HG02938 (cell line): ENCODE data around the gene ANXA3.
"Not testable (repeated sequence)": the region's sequence is repeated elsewhere in the genome, so short reads cannot be mapped to it uniquely, and the experiment has no call there.

Experiments used
- ATAC-seq: cut with Tn5 transposase; IDR thresholded peaks from one replicate; pipeline ENCODE4 v1.9.1; 2021; ENCODE audit warnings: mild to moderate bottlenecking, moderate library complexity; ENCODE audit not compliant: unreplicated experiment

The ANXA3 gene, protein sequence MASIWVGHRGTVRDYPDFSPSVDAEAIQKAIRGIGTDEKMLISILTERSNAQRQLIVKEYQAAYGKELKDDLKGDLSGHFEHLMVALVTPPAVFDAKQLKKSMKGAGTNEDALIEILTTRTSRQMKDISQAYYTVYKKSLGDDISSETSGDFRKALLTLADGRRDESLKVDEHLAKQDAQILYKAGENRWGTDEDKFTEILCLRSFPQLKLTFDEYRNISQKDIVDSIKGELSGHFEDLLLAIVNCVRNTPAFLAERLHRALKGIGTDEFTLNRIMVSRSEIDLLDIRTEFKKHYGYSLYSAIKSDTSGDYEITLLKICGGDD

DNA sequence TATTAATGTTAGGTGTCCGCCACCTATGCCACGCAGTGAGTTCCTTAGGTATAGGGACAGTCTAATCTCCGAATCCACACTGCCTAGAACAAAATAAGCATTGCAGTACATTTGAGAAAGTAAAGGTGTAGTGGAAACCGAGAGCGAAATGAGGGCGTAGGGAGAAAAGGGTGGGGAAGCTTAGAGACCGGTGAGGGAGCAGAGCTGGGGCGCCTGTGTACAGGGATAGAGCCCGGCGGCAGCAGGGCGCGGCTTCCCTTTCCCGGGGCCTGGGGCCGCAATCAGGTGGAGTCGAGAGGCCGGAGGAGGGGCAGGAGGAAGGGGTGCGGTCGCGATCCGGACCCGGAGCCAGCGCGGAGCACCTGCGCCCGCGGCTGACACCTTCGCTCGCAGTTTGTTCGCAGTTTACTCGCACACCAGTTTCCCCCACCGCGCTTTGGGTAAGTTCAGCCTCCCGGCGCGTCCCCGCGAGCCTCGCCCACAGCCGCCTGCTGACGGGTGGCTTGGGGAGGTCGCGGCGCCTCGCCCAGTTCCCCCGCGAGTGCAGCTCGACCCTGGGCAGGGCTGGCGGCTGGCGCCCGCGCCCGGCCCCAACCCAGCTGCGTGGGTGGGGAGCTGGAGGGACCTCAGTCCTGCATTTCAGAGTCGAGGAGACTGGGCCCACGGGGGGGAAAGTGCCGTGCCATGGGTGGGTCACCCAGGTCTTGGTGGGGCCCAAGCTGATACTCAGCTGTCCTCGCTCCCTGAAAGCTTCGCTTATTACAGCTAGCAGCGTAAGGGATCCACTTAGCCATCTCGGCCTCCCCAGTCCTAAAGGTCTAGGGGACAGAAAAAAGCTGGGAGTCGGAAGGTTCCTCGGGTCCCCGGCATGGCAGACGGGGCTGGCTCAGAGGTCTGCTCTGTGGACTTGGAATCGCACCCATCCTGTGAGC lies at the start of gene ANXA3:
ANXA3 (plus strand) TSS at position 351 of the 932 bp plus-strand sequence. CDS start 2,704 bp downstream, outside the sequence.
- peak; percentile 53 for ATAC-seq

DNA sequence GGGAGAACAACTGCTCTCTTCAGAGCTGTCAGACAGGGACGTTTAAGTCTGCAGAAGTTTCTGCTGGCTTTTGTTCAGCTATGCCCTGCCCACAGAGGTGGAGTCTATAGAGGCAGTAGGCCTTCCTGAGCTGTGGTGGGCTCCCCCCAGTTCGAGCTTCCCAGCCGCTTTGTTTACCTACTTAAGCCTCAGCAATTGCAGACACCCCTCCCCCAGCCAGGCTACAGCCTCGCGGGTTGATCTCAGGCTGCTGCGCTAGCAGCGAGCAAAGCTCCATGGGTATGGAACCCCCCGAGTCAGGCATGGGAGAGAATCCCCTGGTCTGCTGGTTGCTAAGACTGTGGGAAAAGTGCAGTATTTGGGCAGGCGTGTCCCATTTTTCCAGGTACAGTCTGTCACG lies 45.3 kb upstream of the ANXA3 start:
- not testable (repeated sequence) for ATAC-seq

DNA sequence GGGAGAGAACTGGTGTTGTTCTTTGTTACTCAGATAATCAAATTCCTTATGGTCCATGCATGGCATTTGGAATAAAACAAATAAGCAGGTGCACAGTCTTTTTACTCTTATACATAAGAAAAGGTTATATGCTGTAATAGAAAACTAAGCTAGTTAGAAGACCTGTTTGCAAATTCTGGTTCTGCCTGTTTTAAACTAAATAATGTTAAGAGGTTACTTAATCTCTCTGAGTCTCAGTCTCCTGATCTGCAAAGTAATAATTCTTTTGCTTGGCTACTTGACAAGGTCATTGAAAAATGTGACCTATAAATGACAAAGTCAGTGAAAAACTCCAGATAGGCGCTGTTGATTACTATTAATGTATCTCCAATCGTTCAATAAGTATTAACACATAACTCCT lies 42.5 kb upstream of the ANXA3 start:
- ATAC-seq: no peak

DNA sequence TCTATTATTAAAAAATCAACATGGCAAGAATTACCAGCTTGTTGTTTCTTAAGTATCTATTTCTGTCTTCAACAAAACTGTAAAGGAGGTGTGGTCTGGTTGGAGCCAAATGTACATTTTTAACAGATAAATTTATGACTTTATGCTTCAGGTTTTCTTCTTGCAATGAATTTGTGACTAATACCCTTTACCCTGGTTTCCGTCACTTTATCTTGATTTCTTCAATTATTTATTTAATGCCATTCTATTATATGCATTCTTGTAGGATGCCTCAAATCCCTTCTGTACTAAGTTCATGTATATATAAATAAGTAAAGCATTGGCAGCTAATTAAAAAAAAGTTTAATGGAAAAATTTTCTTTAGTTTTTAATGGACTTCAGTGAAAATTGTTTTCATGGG lies 41.5 kb upstream of the ANXA3 start:
- ATAC-seq: no peak

DNA sequence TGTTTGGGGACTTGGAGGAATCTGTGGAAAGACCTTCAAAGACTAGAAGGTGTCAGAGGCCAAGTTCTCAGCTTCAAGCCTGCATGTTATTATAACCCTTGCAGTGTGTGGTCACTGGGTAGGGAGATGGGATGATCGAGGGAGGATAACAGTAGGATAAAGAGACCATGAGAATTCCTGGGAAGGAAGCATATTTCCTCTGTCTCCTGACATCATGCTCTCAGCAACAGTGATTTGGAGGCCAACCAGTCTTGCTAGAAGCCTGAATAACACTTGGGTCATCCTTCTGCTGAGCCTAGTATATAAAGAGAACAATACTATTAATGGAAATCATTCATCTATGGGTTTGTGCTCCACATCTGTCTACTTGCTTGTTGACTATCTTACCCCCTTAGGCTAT lies 40.9 kb upstream of the ANXA3 start:
- ATAC-seq: no peak

DNA sequence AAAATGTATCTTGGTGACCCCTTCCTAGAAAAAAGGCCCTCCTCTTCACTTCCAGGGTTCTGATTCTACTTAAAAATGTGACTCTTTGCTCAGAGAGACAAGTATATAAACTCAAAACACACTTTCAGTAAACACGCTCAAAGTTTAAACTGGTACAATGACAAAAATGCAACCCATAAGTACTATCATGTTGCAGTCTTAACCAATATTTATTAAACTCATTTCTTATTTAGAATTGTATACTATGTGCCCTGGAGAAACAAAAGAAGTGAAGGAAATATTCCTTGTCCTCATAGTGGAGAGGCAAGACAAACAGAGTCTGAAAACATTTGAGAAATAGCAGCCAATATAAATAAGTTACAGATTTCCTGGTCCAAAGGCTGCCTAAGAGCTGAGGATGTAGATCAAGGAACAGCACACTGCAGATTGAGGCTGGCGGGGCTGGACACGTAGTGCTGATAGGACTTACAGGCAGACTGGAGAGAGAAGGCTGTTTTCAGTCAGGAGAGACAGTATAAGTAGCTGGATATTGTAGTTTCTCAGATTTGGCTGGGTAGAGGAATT lies 39.1 kb upstream of the ANXA3 start:
- ATAC-seq: no peak

DNA sequence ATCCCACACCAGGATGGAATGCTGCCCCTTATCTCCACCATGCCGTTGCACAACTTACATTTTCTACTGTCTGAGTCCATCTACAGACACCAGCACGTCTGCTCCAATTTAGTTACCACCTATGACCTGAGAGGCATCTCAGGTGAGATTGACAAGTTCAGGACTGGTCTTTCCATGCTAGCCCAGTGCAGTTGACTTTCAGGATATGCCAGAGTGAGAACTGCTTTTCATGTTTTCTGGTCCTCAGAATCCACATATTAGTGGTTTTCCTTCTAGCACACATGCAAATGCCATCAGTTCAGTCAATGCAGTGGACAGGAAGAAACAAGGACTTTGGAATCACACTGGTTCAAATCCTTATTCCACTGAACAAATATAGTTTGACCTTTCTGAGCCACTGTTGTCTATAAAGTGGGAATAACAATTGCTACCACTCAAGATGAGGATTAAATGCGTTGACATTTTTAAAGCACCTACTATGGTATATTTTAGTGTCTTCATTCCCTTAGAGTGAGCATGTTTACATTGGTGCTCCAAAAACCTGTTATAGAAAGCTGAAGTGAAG lies 38.1 kb upstream of the ANXA3 start:
- ATAC-seq: no peak

DNA sequence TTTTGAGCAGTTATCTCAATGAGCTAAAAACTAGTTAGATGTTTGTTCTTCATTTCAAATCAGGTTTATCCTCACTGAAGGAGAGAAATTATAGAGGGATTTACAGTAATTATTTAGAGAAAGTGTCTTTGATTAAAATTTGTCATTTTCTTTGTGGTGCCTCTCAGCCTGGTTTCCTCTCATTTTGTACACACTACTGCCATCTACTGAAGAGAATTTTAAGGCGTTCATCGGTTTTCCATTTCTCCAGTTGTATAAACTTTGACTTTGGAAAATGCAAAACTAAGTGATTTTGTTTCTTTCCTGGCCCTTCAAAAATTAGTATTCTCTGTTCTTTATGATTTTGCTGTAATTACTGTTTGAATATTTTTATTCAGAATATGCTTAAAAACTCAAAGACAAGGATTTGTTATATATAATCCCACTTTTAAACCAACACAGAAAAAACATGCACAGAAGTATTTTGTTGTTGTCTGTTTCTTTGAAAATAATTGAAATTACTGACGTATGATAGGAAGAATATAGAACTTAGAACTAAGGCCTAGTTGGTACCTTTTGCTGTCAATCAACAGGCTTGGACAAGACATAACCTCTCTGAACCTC lies 34.4 kb upstream of the ANXA3 start:
- no peak for ATAC-seq

DNA sequence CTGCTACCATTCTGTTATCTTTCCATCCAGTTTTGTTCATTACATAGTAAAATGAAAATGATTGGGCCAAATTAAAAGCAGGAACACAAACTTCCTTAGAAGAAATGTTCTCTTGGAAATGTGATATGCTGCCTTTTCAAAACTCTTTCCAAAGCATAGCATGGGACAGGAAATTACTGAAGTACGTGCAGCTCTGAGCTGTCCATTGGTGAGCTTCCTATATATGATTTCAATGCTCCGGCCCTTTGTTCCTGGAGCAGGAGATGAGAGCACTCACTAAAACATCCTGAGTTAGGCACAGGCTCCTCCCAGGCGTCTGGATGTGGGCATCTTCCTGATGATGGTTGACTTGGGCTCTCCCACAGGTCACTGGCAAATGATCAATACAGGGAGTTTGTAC lies 33.0 kb upstream of the ANXA3 start:
- no peak for ATAC-seq

DNA sequence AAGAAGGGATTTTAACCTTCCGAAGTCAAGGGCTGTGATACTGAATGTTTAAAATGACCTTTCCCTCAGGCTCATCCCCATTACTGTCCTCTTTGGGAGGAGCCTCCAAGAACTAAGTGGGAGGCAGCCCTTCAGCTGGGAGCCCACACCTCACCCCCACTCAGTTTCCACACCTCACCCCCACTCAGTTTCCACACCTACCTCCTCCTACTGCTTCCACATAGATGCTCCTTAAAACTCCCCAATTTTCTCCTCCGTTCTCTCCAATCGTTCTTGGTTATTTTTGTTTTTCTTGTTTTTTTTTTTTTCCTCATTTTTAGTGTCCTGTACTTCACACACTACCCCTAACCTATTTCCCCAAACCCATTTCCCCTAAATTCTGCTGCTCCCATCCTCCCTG lies 31.6 kb upstream of the ANXA3 start:
- no peak for ATAC-seq

DNA sequence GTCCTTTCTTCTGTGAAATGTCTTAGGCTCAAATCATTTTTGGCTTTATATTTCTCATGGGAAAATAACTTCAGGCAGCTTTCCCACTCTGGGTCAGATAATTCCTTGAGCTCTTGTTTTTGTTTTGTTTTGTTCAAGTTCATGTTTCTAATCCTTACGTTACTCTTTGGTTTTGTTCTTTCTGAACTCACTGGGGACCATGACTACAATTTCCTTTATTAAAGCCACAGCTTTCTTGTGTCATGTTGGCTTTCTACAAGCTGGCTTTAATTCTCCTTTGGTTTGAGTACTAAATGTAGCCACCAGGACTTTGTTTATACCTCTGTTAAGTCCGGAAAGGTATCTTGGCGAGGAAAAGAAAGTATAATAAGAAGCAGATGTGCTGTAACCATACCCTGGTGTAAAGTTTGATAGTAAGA lies 30.8 kb upstream of the ANXA3 start:
- no peak for ATAC-seq

DNA sequence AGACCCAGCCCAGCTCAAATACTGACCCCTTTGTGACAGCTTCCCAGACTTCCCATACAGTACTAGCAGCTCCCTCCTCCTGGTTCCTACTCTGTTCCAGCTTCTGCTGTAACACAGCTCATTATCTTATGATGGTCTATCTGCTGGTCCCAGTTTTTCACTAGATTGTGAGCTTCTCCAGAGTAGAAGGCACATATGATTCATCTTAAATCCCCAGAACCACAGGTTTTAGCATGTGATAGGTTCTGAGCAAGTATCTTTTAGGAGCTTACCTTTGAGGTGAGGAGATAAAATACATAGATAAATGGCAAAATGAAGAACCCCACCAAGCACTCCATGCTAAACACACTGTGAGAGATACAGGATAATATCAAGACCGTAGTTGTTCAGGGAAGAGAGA lies 27.6 kb upstream of the ANXA3 start:
- no peak for ATAC-seq

DNA sequence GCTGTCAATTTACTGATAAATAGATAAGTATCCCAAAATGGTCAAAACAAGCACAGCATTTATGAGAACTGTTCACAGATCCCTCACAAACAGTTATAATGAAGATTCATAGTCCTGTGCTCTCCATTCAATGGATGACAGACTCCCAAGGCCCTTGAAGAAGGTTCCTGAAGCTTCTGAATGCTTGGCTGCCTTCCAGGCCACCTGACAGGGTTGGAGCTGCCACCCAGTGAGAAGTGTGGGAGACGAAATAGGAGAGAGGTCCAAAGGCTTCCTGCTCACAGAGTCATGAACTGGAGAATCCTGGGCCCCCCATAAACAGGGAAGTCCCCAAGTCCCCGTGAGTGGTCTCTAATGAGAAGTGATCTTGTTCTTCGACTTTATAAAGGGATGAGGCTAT lies 26.0 kb upstream of the ANXA3 start:
- ATAC-seq: no peak

DNA sequence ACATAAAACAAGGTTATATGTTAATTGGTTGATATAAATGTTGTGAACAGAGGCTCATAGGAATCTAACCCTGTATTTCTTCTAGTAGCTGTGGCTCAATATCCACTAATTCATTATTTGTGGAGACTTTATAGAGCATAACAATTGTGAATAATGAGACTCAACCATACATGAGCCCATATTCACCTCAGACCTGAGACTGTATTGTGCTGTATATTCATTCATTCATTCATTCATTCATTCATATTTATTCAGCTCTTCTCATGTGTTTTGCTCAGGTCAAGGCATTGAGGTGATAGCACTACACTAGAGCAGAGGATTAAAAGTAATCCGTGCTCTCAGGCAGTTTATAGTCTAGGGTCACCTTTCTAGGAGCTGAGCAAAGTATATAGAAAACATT lies 24.5 kb upstream of the ANXA3 start:
- ATAC-seq: no peak

DNA sequence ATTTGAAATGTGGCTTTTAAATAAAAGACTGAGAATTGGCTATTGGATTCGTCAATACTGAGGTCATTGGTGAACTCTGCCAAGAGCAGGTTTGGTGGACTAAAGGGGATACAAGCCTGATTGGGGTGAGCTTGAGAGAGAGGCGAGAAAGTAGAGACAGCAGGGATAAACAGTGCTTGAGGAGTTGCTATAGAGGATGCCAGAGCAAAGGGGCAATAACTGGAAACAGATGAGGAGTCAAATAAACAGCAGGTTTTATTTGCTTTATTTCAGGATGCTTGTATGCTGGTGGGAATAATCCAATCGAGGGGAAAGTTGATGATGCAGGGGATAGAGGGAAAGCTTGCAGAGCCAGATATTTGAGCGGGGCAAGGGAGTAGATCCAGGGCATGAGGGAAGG lies 24.0 kb upstream of the ANXA3 start:
- ATAC-seq: no peak

DNA sequence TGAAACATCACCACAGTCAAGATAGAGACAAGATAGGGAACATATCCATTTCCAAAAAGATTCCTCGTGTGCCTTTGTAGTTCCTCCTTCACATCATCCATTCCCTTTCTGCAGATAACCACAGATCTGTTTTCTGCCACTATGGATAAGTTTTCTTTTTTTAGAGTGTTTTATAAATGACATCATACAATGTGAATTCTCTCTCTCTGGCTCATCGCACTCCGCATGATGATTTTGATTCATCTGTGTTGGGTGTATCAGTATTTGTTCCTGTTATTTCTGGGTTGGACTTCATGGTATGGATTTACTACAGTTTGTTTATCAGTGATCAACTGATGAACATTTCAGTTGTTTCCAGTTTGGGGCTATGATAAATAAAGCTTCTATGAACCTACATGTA lies 23.2 kb upstream of the ANXA3 start:
- ATAC-seq: no peak

DNA sequence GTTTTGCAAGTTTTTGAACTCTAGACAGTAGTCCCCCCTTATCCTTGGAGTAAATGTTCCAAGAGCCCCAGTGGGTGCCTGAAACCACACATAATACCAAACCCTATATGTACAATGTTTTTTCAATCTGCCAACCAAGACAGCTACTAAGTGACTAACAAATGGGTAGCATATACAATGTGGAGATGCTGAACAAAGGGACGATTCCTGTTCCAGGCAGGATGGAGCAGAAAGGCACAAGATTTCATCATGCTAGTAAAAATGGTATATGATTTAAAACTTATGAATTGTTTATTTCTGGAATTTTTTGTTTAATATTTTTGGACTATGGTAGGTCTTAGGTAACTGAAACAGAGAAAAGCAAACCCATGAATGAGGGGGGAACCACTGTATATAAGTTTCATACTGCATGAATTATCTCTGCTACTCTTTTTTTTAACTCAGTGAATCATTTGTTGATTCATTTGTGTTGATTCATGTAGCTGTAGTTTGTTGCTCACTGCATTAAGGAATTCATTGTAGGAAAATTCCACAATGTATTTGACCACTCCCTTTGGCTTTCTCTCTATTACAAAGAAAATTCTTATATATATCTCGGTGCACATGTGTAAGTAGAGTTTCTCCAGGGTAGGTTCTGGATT lies 21.9 kb upstream of the ANXA3 start:
- no peak for ATAC-seq

DNA sequence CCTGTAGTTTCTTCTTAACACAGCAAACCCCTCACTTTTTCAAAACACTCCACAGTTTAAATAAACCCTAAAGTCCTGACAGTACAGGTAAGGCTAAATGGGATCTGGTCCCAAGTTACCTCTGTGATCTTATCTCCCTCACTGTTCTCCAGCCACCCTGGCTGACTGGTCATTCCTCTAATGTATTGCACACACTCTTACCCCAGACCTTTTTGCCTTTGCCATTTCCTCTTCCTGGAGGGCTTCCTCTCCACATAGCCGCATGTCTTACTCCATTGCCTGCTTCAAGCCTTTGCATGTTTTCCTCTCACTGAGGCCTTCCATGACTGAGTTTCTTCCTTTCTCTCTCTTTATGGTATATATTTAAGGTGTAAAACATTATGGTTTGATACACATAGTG lies 19.5 kb upstream of the ANXA3 start:
- no peak for ATAC-seq

DNA sequence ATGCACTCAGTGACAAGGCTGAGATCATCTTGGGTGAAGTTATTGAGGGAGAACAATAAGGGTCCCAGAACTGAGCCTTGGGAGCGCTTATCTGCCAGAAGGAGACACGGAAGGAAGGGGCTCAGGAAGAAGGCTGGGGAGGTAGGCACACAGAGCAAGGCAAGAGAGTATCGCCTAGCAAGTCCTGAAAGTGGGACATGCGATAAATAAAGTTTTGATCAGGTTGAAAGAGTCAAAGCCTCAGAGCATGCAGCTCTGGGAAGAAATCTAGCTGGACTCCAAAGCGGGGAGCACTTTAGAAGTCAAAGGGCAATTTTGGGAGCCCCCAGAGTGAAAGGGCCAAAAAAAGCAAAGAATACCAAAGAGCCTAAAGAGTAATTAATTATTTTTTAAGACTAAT lies 17.7 kb upstream of the ANXA3 start:
- ATAC-seq: no peak

DNA sequence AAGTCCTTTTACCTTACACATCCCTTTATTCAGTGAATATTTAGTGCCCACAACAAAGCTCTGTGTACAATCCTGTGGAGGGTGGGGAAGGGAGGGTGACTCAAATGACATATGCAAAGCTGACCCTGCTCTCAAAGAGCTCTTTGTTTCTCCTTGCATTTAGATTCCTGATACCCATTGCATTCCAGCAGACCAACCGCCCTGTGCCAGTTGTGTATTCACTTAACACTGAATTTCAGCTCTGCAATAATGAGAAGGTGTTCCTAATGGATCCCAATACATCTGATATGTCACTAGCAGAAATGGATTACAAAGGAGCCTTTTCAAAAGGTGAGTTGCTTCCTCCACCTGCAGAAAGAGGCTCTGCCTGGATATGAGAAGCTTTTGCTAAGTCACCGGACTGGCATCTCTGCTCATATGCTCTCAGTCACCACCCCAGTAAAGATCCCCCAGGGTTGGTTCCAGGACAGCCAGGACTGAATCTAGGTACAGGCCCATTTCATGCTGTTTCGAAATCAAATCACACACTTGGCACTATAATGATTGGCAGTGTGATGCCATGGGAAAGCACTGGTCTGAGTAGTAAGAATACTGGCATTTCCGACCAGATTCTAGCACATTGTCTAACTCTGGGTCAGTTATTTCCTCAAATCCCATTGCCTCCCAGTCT lies 17.1 kb upstream of the ANXA3 start:
- no peak for ATAC-seq
